GM18498 (cell line): ENCODE measurements around the gene TP53INP2.
"Not testable (repeated sequence)": the region's sequence is repeated elsewhere in the genome, so short reads cannot be mapped to it uniquely, and the experiment has no call there.

Experiments
- ATAC-seq: cut with Tn5 transposase; IDR thresholded peaks from one replicate; pipeline ENCODE4 v1.9.1; 2021; ENCODE audit warnings: mild to moderate bottlenecking, moderate library complexity; ENCODE audit not compliant: unreplicated experiment

Gene TP53INP2

GRCh38 chr20:34705397-34706301 is 1.5 kb downstream of the TP53INP2 start:
- ATAC-seq = no peak

GRCh38 chr20:34706302-34706875 is 2.2 kb downstream of the TP53INP2 start:
- no peak for ATAC-seq

GRCh38 chr20:34706912-34707784 is 3.0 kb downstream of the TP53INP2 start:
- no peak for ATAC-seq

GRCh38 chr20:34708621-34709043 is 4.5 kb downstream of the TP53INP2 start:
- ATAC-seq = peak; percentile 8

- peak; percentile 48 for ATAC-seq
Measured at GRCh38 chr20:34709044-34709830, 5.1 kb downstream of the TP53INP2 start.

- ATAC-seq = peak; percentile 22
Measured at GRCh38 chr20:34709831-34710567, 5.9 kb downstream of the TP53INP2 start.

- no peak for ATAC-seq
Measured at GRCh38 chr20:34710568-34710839, 6.4 kb downstream of the TP53INP2 start.

- ATAC-seq = no peak
Measured at GRCh38 chr20:34710861-34711574, 6.9 kb downstream of the TP53INP2 start.

- no peak for ATAC-seq
Measured at GRCh38 chr20:34711813-34712430, 7.8 kb downstream of the TP53INP2 start.

- ATAC-seq = no peak
Measured at GRCh38 chr20:34712525-34713192, 8.5 kb downstream of the TP53INP2 start.

GRCh38 chr20:34713194-34713943 is 9.2 kb downstream of the TP53INP2 start:
- no peak for ATAC-seq

GRCh38 chr20:34713944-34714515 is 9.9 kb downstream of the TP53INP2 start:
- not testable (repeated sequence) for ATAC-seq

- ATAC-seq = no peak
Measured at GRCh38 chr20:34715384-34715783, 11.2 kb downstream of the TP53INP2 start.

- ATAC-seq = no peak
Measured at GRCh38 chr20:34716921-34717229, 12.7 kb downstream of the TP53INP2 start.

GRCh38 chr20:34717230-34718095 is 13.3 kb downstream of the TP53INP2 start:
- ATAC-seq = no peak

GRCh38 chr20:34719242-34720017 is 15.3 kb downstream of the TP53INP2 start:
- peak; percentile 87 for ATAC-seq
